ENCODE measurements around the gene SUFU.
"Not testable (repeated sequence)": the region's sequence is repeated elsewhere in the genome, so short reads cannot be mapped to it uniquely, and the experiment has no call there.

DNA sequence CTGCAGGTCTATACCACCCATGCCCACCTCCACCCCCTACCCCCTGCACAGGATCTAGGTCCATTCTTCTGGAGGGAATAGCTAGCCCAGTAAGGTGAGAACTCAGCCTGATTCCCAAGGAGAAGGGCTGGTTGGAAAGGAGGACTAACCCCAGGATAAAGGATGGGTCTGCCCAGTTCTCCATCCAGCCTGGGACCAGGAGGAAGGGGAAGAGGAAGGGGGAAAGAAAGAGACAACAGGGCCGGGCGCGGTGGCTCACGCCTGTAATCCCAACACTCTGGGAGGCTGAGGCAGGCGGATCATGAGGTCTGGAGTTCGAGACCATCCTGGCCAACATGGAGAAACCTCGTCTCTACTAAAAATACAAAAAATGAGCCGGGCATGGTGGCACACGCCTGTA is 31.2 kb downstream of the SUFU start:
- TF ChIP-seq, protein P1, sequence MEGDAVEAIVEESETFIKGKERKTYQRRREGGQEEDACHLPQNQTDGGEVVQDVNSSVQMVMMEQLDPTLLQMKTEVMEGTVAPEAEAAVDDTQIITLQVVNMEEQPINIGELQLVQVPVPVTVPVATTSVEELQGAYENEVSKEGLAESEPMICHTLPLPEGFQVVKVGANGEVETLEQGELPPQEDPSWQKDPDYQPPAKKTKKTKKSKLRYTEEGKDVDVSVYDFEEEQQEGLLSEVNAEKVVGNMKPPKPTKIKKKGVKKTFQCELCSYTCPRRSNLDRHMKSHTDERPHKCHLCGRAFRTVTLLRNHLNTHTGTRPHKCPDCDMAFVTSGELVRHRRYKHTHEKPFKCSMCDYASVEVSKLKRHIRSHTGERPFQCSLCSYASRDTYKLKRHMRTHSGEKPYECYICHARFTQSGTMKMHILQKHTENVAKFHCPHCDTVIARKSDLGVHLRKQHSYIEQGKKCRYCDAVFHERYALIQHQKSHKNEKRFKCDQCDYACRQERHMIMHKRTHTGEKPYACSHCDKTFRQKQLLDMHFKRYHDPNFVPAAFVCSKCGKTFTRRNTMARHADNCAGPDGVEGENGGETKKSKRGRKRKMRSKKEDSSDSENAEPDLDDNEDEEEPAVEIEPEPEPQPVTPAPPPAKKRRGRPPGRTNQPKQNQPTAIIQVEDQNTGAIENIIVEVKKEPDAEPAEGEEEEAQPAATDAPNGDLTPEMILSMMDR (conservative IDR thresholded peaks at IDR 0.05; ENCODE audit: low read depth, low read length), result not testable (repeated sequence)
- TF ChIP-seq POLR2A (IDR thresholded peaks at IDR 0.05; ENCODE audit: low read depth, low read length), result not testable (repeated sequence)

Measured in IMR-90 (cell line).